Pancreas (tissue), 10 donors: ENCODE results near the gene TAF11L14. TPM values are rescaled to one million over a fixed set of nuclear protein-coding genes. Genes with fewer than 3 reads are reported as not detected.

Experiments
- ATAC-seq, 4 donors: fragments of 200-7000 bp; cut with Tn5 transposase; one replicate each; pipeline versions ENCODE4 v1.8.0 to v1.9.1; 2020; ENCODE audit warnings: mild to moderate bottlenecking in 4 of 4, moderate library complexity in 4 of 4
- DNase-seq, 6 donors: peaks; one replicate each; pipeline ENCODE4 v3.0.0-alpha.2; 2020
- FAIRE-seq: peaks from 2 replicates; lab custom pipeline; 2012; peaks lifted over from hg19 to GRCh38; lab: Jason Lieb, UNC
- H3K27ac ChIP-seq, 4 donors: fragments of 200-600 bp; sonication (generic); 1 replicate in 3 of 4; 2 replicates in 1 of 4; pipeline versions ENCODE4 v1.5.0 to v1.8.0; 2020
- H3K27me3 ChIP-seq, 4 donors: fragments of 200-600 bp; one replicate each; pipeline ENCODE4 v1.8.0; 2021
- H3K36me3 ChIP-seq, 3 donors: fragments of 200-600 bp; sonication (generic) in 1 of 3; one replicate each; pipeline versions ENCODE4 v1.5.0 to v1.8.0; 2020 to 2021
- H3K4me1 ChIP-seq, 3 donors: fragments of 200-600 bp; one replicate each; pipeline ENCODE4 v1.8.0; 2021
- H3K4me3 ChIP-seq, 4 donors: fragments of 200-600 bp; sonication (generic) in 2 of 4; one replicate each; pipeline versions ENCODE4 v1.5.0 to v1.8.0; 2020 to 2021
- H3K9me3 ChIP-seq, 4 donors: fragments of 200-600 bp; one replicate each; pipeline ENCODE4 v1.8.0; 2021
- CTCF ChIP-seq, 4 donors: fragments of 200-600 bp; sonication (generic) in 3 of 4; IDR thresholded peaks; one replicate each; pipeline versions ENCODE4 v1.5.0 to v1.8.0; 2021; ENCODE audit warnings: antibody characterized with exemption in 4 of 4
- WGBS, 2 donors: extraction: QIAGEN DNeasy Blood & Tissue Kit; methylation state at CpG; one replicate each; pipeline ENCODE4 v1.1.7; 2013; 5-methylcytosine and 5-hydroxymethylcytosine counted together
- intact Hi-C, 3 donors: fragments of 100-400 bp; cut with DNase I; formaldehyde crosslinking; loops; one replicate each; pipeline versions ENCODE4 v1.11.1 to v1.14.2; 2022
- polyA plus RNA-seq, 2 donors: library from polyadenylated mRNA; stranded (reverse); fragments of 200-250 nt; gene quantifications; one replicate each; pipeline ENCODE4 v1.2.3, GENCODE V29; 2013
- total RNA-seq, 6 donors: library from RNA; stranded (reverse); fragmentation: NEBNext Ultra II Directional in 4 of 6; extraction: Animal tissue kit (Norgen Biotek cat#: 25700) in 4 of 6; gene quantifications; one replicate each; pipeline versions ENCODE4 v1.2.1 to v1.2.4, GENCODE V29; 2021 to 2023
- donor health status: healthy with polysubstance abuse.
- donor health status: DM: no; HTN: no; CAD: no; lungs with moderate emphysema.
- donor health status: DM: no; HTN: no; CAD: no.
- donor health status: control.
- donor health status: control.
- donor health status: Bipolar disorder and iron deficiency.
- donor health status: DM: yes; HTN: yes; CAD: no.
- donor health status: DM: no; HTN: no; CAD: no.
- donor health status: DM: no; HTN: no; CAD: no.
- donor health status: DM: yes; HTN: yes; CAD: no.

TAF11L14 gene
- total and polyA plus RNA-seq, 8 donors = not detected

GRCh38 chr5:17678751-17679324, 44.6 kb downstream of the TAF11L14 start:
- intact Hi-C loops = no loop called here
- Histone ChIP-seq H3K27ac (no peak overlapping the region), H3K4me1 (no peaks in the 10 kb centered on the region), H3K4me3 (no peak overlapping the region), H3K27me3 (no peaks in the 10 kb centered on the region), H3K36me3 (no peaks in the 10 kb centered on the region), H3K9me3 (no peaks in the 10 kb centered on the region)
- DNase-seq = no peak
- TF ChIP-seq CTCF (IDR thresholded peaks at IDR 0.05) = no peak
- 50 to 67% methylated on average over 4 of the region's 4 CpGs for WGBS, 2 donors
- ATAC-seq = no peak
- no peak for FAIRE-seq

GRCh38 chr5:17679597-17680203, 45.4 kb downstream of the TAF11L14 start:
- no peak for FAIRE-seq
- Histone ChIP-seq H3K36me3 (no peaks in the 10 kb centered on the region), H3K27me3 (no peaks in the 10 kb centered on the region), H3K9me3 (no peaks in the 10 kb centered on the region), H3K27ac (no peak overlapping the region), H3K4me1 (no peaks in the 10 kb centered on the region), H3K4me3 (no peak overlapping the region)
- ATAC-seq = no peak
- WGBS, 2 donors = 69 to 82% methylated on average over 8 of the region's 8 CpGs
- intact Hi-C loops = no loop called here
- no peak for TF ChIP-seq CTCF (IDR thresholded peaks at IDR 0.05)
- DNase-seq = no peak

- intact Hi-C loops = no loop called here
- ATAC-seq = no peak
- H3K27me3 ChIP-seq = no peaks in the 10 kb centered on the region
- no peak for DNase-seq
- no peaks in the 10 kb centered on the region for H3K4me1 ChIP-seq
- no peaks in the 10 kb centered on the region for H3K36me3 ChIP-seq
- FAIRE-seq = no peak
- TF ChIP-seq CTCF (IDR thresholded peaks at IDR 0.05) = no peak
- H3K4me3 ChIP-seq = no peak overlapping the region
- WGBS, 2 donors = 26 to 40% methylated on average over 2 of the region's 2 CpGs
- no peak overlapping the region for H3K27ac ChIP-seq
- H3K9me3 ChIP-seq = no peaks in the 10 kb centered on the region
Measured at GRCh38 chr5:17680737-17681136, 46.5 kb downstream of the TAF11L14 start.

Other genes with a start within 250 kb of the TAF11L14 start
- not detected for gene TAF11L2, start 136.2 kb upstream of the TAF11L14 start, total RNA-seq
- gene TAF11L2, start 136.2 kb upstream of the TAF11L14 start, polyA plus RNA-seq = not detected
- not detected for gene TAF11L3, start 116.1 kb upstream of the TAF11L14 start, total RNA-seq
- not detected for gene TAF11L3, start 116.1 kb upstream of the TAF11L14 start, polyA plus RNA-seq
- gene TAF11L4, start 112.7 kb upstream of the TAF11L14 start, total RNA-seq = not detected
- not detected for gene TAF11L4, start 112.7 kb upstream of the TAF11L14 start, polyA plus RNA-seq
- gene TAF11L5, start 109.2 kb upstream of the TAF11L14 start, total RNA-seq = not detected
- gene TAF11L5, start 109.2 kb upstream of the TAF11L14 start, polyA plus RNA-seq = not detected
- gene TAF11L6, start 105.8 kb upstream of the TAF11L14 start, total RNA-seq = not detected
- gene TAF11L6, start 105.8 kb upstream of the TAF11L14 start, polyA plus RNA-seq = not detected
- gene TAF11L7, start 48.7 kb upstream of the TAF11L14 start, total RNA-seq = not detected
- not detected for gene TAF11L7, start 48.7 kb upstream of the TAF11L14 start, polyA plus RNA-seq
- gene TAF11L8, start 43.5 kb upstream of the TAF11L14 start, total RNA-seq = not detected
- not detected for gene TAF11L8, start 43.5 kb upstream of the TAF11L14 start, polyA plus RNA-seq
- not detected for gene TAF11L9, start 40.1 kb upstream of the TAF11L14 start, total RNA-seq
- gene TAF11L9, start 40.1 kb upstream of the TAF11L14 start, polyA plus RNA-seq = not detected
- not detected for gene TAF11L10, start 36.6 kb upstream of the TAF11L14 start, total RNA-seq
- not detected for gene TAF11L10, start 36.6 kb upstream of the TAF11L14 start, polyA plus RNA-seq
- gene TAF11L11, start 30.3 kb upstream of the TAF11L14 start, total RNA-seq = not detected
- not detected for gene TAF11L11, start 30.3 kb upstream of the TAF11L14 start, polyA plus RNA-seq
- not detected for gene TAF11L12, start 24.1 kb upstream of the TAF11L14 start, total RNA-seq
- not detected for gene TAF11L12, start 24.1 kb upstream of the TAF11L14 start, polyA plus RNA-seq
- gene TAF11L13, start 2.4 kb upstream of the TAF11L14 start, total RNA-seq = not detected
- gene TAF11L13, start 2.4 kb upstream of the TAF11L14 start, polyA plus RNA-seq = not detected